SW480 (cell line): ENCODE data around the gene C9orf152.
A peak's percentile ranks its signal among the peaks of the same experiment; 100 is the strongest.

Experiments used
- DNase-seq: peaks from one replicate; pipeline ENCODE4 v3.0.0-alpha.2; 2016; ENCODE audit warnings: low spot score

C9orf152 gene

GRCh38 chr9:110180511-110181434 is 27.2 kb downstream of the C9orf152 start:
- DNase-seq: peak; percentile 63

DNA sequence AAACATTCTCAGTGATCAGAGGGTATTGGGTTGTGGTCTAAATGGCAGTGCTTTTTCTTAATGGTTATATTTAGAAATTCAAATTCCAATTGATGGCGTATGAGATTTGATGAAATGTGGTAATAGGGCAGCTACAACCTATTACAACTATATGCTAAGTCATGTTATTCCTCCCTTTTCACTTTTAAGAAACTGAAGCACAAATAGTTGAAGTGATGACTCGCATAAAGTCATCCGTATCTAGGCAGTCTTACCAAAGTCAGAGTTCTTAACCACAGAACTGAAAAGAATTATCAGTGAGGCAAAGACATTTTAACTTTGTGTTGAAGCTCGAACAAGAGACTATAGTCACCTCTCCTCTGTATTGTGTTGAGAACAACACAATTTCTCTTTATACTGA is 28.2 kb downstream of the C9orf152 start:
- peak; percentile 13 for DNase-seq

DNA sequence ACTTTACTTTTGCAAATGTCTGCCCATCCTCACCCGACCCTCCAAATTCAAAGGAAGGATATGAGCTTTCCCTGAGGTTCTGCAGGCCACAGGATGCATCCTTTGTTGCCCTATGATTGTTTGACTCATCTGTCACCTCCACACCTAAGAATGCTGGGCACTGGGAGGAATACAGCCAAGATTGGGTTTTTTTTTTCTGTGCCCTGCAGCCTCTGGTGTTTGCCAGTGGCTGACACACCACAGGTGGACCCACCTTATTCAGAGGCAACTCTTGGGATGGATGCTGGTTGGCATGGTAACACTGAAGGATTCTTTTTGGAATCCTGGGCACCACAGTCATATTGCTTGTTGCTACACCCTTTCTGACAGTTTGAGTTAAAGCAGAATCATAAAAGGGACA is 29.7 kb downstream of the C9orf152 start:
- DNase-seq: no peak

DNA sequence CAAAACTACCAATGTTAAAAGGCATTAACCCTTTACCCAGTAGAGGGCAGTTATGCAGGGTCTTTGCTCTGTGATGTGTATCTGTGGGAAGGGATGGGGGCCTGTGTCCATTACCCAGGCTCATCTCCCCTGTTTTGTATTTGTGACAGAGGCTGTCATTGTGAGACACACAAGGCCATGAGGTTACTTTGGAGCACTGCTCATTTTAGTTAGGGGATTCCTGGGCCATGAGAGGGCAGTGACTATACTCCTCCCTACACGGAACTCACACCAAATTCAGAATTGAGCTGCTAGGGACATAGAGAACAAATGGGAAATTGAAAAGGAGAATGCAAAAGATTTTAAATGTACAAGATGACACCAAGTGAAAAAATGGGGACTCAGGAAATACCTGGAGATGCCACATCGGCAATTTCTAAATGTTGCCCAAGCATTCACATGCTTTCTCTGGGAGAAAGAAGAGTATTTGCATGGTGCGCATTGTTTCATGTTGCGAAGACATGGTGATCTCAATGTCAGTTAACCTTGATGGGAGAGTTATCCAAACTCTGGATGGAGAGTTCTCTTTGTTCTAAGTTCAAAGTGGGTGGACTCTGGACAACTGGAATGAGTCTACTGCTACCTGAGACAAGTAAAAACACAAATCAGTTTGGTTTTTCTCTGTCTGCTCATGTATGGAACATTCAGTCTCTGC is 32.5 kb downstream of the C9orf152 start:
- DNase-seq: no peak

GRCh38 chr9:110173322-110173642 is 34.7 kb downstream of the C9orf152 start:
- no peak for DNase-seq

GRCh38 chr9:110170357-110171257 is 37.4 kb downstream of the C9orf152 start:
- no peak for DNase-seq

DNA sequence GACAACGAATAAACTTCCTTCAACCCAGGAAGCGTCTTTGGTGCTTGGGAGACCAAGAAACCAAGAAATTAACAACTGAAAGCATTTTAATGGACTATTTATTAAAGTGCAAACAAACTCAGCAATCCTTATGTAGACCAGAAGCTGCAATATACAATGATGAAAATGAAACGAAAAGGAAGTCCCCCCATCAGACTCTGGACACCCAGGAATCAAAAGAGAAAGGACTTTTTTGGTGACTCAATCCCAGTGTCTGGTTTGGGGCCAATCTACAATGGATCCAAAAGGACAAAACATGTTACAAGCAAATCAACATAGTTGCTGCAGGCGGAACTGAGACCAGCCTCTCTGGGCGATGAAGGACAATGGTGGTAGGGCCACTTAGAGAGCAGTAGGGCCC is 39.5 kb downstream of the C9orf152 start:
- no peak for DNase-seq

GRCh38 chr9:110161940-110162339 is 46.0 kb downstream of the C9orf152 start:
- DNase-seq: no peak

- DNase-seq: no peak
These were observed 47.3 kb downstream of the C9orf152 start for GRCh38 chr9:110160685-110161084.

DNA sequence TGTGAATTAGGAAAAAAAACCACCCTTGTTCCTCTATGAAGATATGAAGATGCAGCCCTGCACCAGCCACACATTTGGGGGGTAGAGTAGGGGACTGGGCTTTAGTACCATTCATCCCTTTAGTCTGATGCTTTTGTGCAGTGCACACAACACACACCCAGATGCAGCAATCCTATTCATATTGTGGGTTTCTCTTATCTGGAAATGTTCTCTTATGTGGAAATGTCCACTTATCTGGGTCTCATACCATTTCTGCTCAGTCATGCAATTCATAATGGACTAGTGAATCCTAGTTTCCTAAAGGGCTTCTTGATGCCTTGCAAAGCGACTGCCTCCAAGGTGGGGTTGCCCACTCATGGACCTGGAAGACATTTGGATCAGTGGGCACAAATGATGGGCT is 47.8 kb downstream of the C9orf152 start:
- no peak for DNase-seq

DNA sequence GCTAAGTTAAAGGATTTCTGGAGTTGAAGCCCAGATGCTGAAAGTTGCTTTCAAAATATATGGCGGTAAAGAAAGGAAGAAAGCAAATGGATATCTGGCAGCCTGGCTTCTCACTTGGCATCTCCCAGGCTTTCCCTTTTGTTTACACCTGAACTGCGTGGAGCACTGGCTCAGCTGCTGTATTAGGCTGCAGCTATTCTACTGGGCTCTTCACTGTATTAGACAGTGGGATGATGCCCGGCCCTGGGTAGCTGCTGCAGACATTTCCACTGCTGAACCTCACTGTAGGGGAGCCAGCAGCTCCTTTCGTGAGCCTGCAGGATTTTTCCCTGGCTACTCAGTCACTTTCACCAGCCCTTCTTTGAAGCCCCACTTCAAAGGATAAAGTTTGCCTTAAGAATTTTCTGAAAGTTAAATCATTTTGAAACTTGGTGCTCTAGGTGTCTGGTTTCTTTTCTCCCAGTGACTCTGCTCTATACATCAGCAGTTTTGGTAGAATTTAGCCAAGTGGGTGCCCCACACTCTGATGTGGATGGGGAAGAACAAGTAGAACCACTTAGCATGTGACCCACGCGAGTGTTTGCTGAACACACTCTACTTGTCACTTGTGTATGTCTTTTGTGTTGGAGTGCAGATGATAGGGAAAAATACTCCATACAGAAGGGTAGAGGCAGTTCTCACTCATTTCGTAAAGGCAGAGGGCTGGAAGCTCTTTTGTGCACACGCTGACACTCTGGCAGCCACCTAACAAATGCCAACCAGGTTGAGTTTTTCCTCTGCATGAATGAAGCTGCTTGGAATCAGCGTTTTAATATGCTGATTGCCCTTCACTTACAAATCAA is 49.9 kb downstream of the C9orf152 start:
- no peak for DNase-seq

DNA sequence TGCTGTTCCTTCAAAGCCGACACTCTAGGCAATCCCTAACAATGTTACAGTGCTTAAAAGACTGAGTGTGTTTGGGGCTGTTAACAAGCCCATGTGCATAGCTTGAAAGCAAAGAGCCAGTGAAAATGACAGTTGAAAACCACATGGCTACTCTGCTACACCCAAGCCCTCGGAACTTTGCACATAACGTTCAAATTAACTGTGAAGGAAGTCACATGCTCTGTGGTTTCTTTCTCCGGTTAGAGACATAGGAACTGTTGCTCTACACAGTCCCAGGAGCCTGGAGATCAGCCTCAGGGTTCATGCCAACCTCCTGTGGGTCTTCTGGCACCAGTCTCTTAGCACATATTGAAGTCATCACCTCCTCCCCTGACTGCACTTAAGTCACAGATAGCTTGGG is 51.1 kb downstream of the C9orf152 start:
- no peak for DNase-seq

DNA sequence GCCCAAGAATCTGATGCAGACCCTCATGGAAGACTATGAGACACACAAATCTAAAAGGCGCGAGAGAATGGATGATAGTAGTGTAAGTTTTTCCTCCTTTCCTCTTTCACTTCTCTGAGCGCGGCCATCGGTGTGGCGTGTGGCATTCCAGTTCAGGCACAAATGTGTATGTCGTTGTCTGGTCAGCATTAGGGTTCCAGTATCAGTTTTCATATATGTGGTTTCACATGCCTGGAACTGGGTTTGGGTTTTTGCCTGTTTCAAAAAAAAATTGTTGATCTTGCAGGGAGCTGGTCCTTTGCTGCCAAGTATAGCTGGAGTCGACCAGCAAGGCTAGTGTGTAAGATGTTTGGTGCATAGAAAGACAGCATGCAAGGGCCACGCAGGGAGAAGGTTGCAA is 51.5 kb downstream of the C9orf152 start:
- no peak for DNase-seq

- DNase-seq: no peak
These were observed 52.2 kb downstream of the C9orf152 start for GRCh38 chr9:110155751-110156150.

DNA sequence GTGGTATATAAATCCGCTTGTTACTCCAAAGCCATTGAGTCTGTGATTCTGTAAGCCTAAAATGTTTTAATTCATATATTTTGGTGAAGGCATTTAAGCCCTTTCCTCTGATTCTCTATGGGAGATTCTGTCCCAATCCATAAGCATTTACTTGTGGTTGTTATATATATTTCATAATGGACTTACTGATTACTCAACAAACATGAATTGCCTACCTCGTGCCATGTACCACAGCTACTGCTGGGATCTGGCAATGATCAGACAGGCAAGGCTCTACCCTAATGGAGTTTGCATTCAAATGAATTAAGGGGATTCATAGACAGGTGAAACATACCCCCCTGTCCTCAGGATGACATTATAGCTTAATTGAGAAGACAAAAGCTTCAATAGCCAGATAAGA is 54.5 kb downstream of the C9orf152 start:
- DNase-seq: no peak

DNA sequence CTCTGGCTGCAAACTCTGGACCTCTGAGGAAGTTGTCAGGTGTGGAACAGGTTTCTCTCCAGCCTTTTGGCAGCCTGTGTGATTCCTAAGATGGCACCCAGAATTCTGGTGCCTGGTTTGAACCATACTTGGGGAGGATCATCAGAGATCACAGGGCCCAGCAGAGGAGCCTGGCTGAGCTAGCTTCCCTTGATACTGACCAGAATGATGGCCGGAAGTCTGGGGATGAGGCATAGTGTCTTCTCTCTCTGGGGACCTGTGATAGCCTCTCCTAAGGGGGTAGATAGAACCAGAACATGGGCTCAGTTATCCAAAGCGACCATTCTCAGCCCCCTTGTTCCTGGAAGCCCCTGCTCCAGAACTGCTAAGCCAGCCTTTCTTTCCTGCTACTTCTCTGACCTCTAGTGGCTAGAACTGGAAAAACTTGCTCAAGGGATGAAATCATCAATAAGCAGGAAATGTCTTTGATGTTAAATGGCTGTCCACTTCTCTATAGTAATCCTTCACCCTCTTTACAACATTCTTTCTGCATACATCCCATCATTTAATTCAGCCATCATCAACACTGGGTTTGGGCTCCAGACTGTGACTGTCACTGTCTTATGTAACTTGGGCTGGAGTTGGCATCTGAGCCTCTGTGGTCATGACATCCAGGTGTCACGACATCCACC is 55.1 kb downstream of the C9orf152 start:
- DNase-seq: peak; percentile 56
